HepG2 (cell line): ENCODE data around the gene CLDN9. TPM values are rescaled to one million over a fixed set of nuclear protein-coding genes. Genes with fewer than 3 reads are reported as not detected.
A peak's percentile ranks its signal among the peaks of the same experiment; 100 is the strongest.

Experiments
- AHDC1 ChIP-seq: sonication (generic); formaldehyde crosslinking; IDR thresholded peaks from 2 replicates; pipeline ENCODE4 v1.5.1; 2020; ENCODE audit warnings: mild to moderate bottlenecking, missing genetic modification reagents, borderline replicate concordance
- ARHGAP35 ChIP-seq: sonication (generic); formaldehyde crosslinking; IDR thresholded peaks from 2 replicates; pipeline ENCODE4 v1.9.0; 2022; ENCODE audit warnings: mild to moderate bottlenecking, inconsistent platforms, moderate library complexity, missing genetic modification reagents, borderline replicate concordance
- ATAD3A ChIP-seq: sonication (generic); formaldehyde crosslinking; IDR thresholded peaks from 2 replicates; pipeline ENCODE4 v1.4.0; 2020; ENCODE audit warnings: missing genetic modification reagents
- CEBPZ ChIP-seq: IDR thresholded peaks from 2 replicates; pipeline ENCODE4 v1.6.1; 2012; ENCODE audit warnings: low read length, improper control_type of control experiment
- CTCF ChIP-seq: sonication (generic); formaldehyde crosslinking; IDR thresholded peaks from 2 replicates; pipeline ENCODE4 v1.5.0; 2020; ENCODE audit warnings: mild to moderate bottlenecking, missing genetic modification reagents, moderate library complexity
- MED13 ChIP-seq: sonication (generic); formaldehyde crosslinking; IDR thresholded peaks from 2 replicates; pipeline ENCODE4 v1.5.0; 2020; ENCODE audit warnings: missing genetic modification reagents
- RARG ChIP-seq: sonication (generic); formaldehyde crosslinking; IDR thresholded peaks from 2 replicates; pipeline ENCODE4 v1.4.0; 2020; ENCODE audit warnings: low read depth, mild to moderate bottlenecking, missing genetic modification reagents
- SATB2 ChIP-seq: sonication (generic); formaldehyde crosslinking; IDR thresholded peaks from 2 replicates; pipeline ENCODE4 v1.5.0; 2020; ENCODE audit warnings: missing genetic modification reagents
- U2AF2 ChIP-seq: fragments of 200-400 bp; formaldehyde crosslinking; IDR thresholded peaks from 2 replicates; pipeline ENCODE4 v1.6.1; 2017; ENCODE audit warnings: low read depth, mild to moderate bottlenecking, low read length
- ZBED4 ChIP-seq: sonication (generic); formaldehyde crosslinking; IDR thresholded peaks from 2 replicates; pipeline ENCODE4 v1.4.0; 2020; ENCODE audit warnings: missing genetic modification reagents, borderline replicate concordance
- ZNF333 ChIP-seq: sonication (generic); formaldehyde crosslinking; IDR thresholded peaks from 2 replicates; pipeline ENCODE4 v1.4.0; 2020; ENCODE audit warnings: mild to moderate bottlenecking, missing genetic modification reagents, borderline replicate concordance
- polyA plus RNA-seq, 8 experiments: library from polyadenylated mRNA; depleted of rRNA in 3 of 8; stranded (reverse) in 7 of 8; unstranded in 1 of 8; fragments of >200 nt; fragmentation: Illumina TruSeq in 4 of 8; extraction: Trizol in 4 of 8; gene quantifications; 2 replicates each; pipeline versions ENCODE4 v1.2.1 to v1.2.3, GENCODE V29; 2011 to 2016; ENCODE audit warnings: low read depth in 4 of 8, missing spikeins in 1 of 8, mixed read lengths in 1 of 8; ENCODE audit not compliant: insufficient read depth in 1 of 8
- total RNA-seq, 5 experiments: library from RNA; depleted of rRNA; stranded (reverse); fragments of >200 nt; fragmentation: Illumina TruSeq; extraction: Trizol; gene quantifications; 2 replicates each; pipeline ENCODE4 v1.2.3, GENCODE V29; 2016; ENCODE audit warnings: low read depth in 1 of 5

Gene CLDN9
- total and polyA plus RNA-seq, 2 of the 13 experiments (the other 11 are each of a cell fraction or from before 2014, with no cell fraction given): 0.15 to 0.26 TPM

- 0 out of 2 replicates have a peak, but pooled peaks have one; percentile 13 for TF ChIP-seq AHDC1
- TF ChIP-seq U2AF2: no peak
- TF ChIP-seq ATAD3A (CRISPR knock-in tag): no peak
- peak; percentile 89; the same call in 1 of the 2 replicates for TF ChIP-seq MED13 (CRISPR knock-in tag)
- no peak for TF ChIP-seq ZNF333 (CRISPR knock-in tag)
- TF ChIP-seq ZBED4 (CRISPR knock-in tag): no peak; the same call in 1 of the 2 replicates
- TF ChIP-seq CTCF (CRISPR knock-in tag): no peak
- no peak for TF ChIP-seq CEBPZ
- TF ChIP-seq RARG (CRISPR knock-in tag): no peak
- TF ChIP-seq SATB2: peak; percentile 79
- TF ChIP-seq ARHGAP35 (CRISPR knock-in tag): 0 out of 2 replicates have a peak, but pooled peaks have one; percentile 28
Measured at GRCh38 chr16:3020604-3021448, 8.1 kb downstream of the CLDN9 start (continued).
